ENCODE data around the gene PARP4. TPM values are rescaled to one million over a fixed set of nuclear protein-coding genes. Genes with fewer than 3 reads are reported as not detected.

PARP4 gene
- total RNA-seq, 4 donors from 2014 or later, result 38.3 to 47.4 (median 40.6) TPM

DNA sequence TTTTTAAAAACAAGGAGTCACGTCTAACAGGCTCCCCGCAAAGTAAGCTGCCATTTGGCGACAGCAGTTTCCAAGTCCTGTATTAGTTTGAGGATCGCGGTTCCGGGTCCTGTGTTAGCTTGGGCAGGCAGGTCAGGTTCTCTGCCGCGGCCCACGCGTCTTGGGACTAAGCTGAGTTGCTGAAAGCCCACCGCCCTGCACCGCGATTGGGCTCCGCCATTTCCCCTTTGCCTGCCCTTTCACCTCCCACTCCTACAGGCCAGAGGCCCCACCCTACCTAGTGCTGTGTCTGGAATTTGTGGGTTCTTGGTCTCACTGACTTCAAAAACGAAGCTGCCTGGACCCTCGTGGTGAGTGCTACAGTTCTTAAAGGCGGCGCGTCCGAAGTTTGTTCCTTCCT is 6.8 kb downstream of the PARP4 start:
- H3K27ac ChIP-seq (replicated peaks in 1 of 4), result no peak overlapping the region
- H3K27me3 ChIP-seq, result no peaks in the 10 kb centered on the region
- 98% methylated on average over 20 of the region's 20 CpGs for WGBS
- intact Hi-C loops (cut with DNase I), result no loop called here
- peaks cover 13 to 23% (median 19%) of the 10 kb centered on the region in 4 donors for H3K4me1 ChIP-seq
- H3K36me3 ChIP-seq, result peaks cover 0 to 22% (median 10%) of the 10 kb centered on the region in 4 donors
- H3K9me3 ChIP-seq, result no peaks in the 10 kb centered on the region
- TF ChIP-seq POLR2AphosphoS5 (IDR thresholded peaks at IDR 0.05) (no peak), EP300 (IDR thresholded peaks at IDR 0.05) (no peak), POLR2A (IDR thresholded peaks at IDR 0.05; ENCODE audit: low read depth) (no peak)
- TF ChIP-seq, protein P1, sequence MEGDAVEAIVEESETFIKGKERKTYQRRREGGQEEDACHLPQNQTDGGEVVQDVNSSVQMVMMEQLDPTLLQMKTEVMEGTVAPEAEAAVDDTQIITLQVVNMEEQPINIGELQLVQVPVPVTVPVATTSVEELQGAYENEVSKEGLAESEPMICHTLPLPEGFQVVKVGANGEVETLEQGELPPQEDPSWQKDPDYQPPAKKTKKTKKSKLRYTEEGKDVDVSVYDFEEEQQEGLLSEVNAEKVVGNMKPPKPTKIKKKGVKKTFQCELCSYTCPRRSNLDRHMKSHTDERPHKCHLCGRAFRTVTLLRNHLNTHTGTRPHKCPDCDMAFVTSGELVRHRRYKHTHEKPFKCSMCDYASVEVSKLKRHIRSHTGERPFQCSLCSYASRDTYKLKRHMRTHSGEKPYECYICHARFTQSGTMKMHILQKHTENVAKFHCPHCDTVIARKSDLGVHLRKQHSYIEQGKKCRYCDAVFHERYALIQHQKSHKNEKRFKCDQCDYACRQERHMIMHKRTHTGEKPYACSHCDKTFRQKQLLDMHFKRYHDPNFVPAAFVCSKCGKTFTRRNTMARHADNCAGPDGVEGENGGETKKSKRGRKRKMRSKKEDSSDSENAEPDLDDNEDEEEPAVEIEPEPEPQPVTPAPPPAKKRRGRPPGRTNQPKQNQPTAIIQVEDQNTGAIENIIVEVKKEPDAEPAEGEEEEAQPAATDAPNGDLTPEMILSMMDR (IDR thresholded peaks at IDR 0.05), result no peak
- no peak overlapping the region for H3K4me3 ChIP-seq
- no peak for DNase-seq (ENCODE audit: extremely low spot score)

DNA sequence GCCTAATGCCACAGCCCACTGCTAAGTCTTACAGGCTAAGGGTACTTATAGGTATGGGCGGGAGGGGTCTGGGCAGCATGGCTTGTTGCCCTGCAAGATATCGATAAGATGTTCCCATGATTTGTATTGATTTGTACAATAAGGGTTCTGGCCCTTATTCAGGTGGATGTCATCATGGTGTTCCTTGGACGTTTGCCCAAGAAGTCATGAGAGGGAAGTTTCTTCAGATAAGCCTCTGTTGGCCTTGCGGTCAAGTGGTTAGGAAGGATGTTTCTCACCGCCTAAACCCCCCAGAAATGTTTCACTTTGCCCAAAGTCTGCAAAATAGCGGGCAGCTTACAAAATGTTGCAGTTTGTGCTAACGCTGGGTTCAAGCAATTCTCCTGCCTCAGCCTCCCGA is 7.3 kb downstream of the PARP4 start:
- intact Hi-C loops (cut with DNase I), result no loop called here
- Histone ChIP-seq H3K4me3 (no peak overlapping the region), H3K4me1 (peaks cover 11 to 19% (median 16%) of the 10 kb centered on the region in 4 donors), H3K36me3 (peaks cover 0 to 24% (median 10%) of the 10 kb centered on the region in 4 donors), H3K9me3 (no peaks in the 10 kb centered on the region), H3K27me3 (no peaks in the 10 kb centered on the region), H3K27ac (replicated peaks in 1 of 4) (no peak overlapping the region)
- WGBS, result 77% methylated on average over 8 of the region's 8 CpGs
- DNase-seq (ENCODE audit: extremely low spot score), result no peak
- TF ChIP-seq EP300 (IDR thresholded peaks at IDR 0.05) (no peak), POLR2AphosphoS5 (IDR thresholded peaks at IDR 0.05) (no peak), POLR2A (IDR thresholded peaks at IDR 0.05; ENCODE audit: low read depth) (no peak)
- TF ChIP-seq, protein P1 (IDR thresholded peaks at IDR 0.05), result no peak

DNA sequence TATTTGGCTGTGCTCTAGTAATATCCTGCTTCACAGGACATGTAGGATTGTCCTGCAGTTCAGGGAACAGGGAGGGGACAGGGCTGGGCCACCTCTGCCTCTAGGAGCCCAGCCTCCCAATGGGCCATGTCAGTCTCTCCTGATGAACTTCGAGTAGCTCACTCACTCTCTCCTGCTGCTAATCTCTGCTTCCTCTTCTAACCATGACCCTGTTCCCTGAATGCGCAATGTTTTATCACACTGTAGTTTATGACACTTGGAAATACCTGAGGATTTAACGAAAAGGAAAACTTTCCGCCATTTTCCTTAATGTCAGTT is 9.2 kb downstream of the PARP4 start:
- Histone ChIP-seq H3K4me3 (no peak overlapping the region), H3K9me3 (no peaks in the 10 kb centered on the region), H3K27me3 (no peaks in the 10 kb centered on the region), H3K4me1 (peaks cover 11 to 19% (median 16%) of the 10 kb centered on the region in 4 donors), H3K27ac (replicated peaks in 1 of 4) (peak overlapping the region in 1 of 4 donors; percentile 5), H3K36me3 (peaks cover 0 to 28% (median 10%) of the 10 kb centered on the region in 4 donors)
- WGBS, result 83% methylated on average over 4 of the region's 4 CpGs
- intact Hi-C loops (cut with DNase I), result no loop called here
- TF ChIP-seq POLR2A (IDR thresholded peaks at IDR 0.05; ENCODE audit: low read depth) (no peak), POLR2AphosphoS5 (IDR thresholded peaks at IDR 0.05) (no peak), EP300 (IDR thresholded peaks at IDR 0.05) (no peak)
- TF ChIP-seq, protein P1 (IDR thresholded peaks at IDR 0.05), result no peak
- DNase-seq (ENCODE audit: extremely low spot score), result no peak

DNA sequence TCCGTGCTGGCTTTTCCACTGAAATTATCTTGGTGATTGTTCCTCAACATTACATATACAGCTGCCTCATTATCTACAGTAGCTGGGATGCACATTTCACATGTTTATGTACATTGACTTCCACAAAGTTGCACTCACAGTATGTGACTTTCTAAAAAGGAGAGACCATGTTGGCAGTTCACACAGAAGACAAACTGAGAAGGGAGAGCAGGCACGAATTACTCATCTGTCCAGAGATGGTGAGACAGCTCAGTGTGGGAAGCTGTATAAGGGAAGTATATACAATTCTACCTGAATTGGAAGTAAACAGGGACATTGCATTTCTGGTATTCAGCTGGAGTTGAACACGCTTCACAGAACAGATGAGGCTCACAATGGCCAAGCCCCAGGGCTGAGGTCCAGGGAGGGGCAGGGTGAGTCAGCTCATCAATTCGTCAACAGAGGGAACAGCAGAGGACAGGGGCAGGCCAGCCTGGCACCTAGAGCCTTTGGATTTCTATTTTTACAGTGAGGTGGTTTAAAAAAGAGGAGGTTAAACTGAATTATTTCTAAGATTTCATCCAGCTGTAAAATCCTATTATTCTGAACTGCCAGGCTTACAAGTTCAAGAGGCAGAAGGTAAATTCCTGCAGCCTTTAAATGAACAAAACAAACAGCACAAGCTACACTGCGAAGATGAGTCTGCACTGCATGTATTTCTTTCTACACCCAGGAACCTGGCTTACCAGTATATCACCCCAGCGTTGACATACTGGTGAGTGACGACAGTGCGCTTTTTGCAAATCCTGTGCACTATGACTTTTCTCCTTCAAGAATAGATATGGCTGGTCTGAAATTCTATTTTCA is 9.8 kb downstream of the PARP4 start:
- Histone ChIP-seq H3K4me1 (peaks cover 11 to 19% (median 16%) of the 10 kb centered on the region in 4 donors), H3K4me3 (no peak overlapping the region), H3K27me3 (no peaks in the 10 kb centered on the region), H3K36me3 (peaks cover 4 to 33% (median 13%) of the 10 kb centered on the region in 4 donors), H3K27ac (replicated peaks in 1 of 4) (peak overlapping the region in 2 of 4 donors; percentile 2 to 5), H3K9me3 (no peaks in the 10 kb centered on the region)
- WGBS, result 64% methylated on average over 8 of the region's 8 CpGs
- no peak for DNase-seq (ENCODE audit: extremely low spot score)
- intact Hi-C loops (cut with DNase I), result no loop called here
- TF ChIP-seq POLR2A (IDR thresholded peaks at IDR 0.05; ENCODE audit: low read depth) (no peak), POLR2AphosphoS5 (IDR thresholded peaks at IDR 0.05) (no peak), EP300 (IDR thresholded peaks at IDR 0.05) (no peak)
- TF ChIP-seq, protein P1 (IDR thresholded peaks at IDR 0.05), result no peak

Data from esophagus muscularis mucosa (tissue), 4 donors.